ENCODE measurements around the gene RNF225.

Gene RNF225

DNA sequence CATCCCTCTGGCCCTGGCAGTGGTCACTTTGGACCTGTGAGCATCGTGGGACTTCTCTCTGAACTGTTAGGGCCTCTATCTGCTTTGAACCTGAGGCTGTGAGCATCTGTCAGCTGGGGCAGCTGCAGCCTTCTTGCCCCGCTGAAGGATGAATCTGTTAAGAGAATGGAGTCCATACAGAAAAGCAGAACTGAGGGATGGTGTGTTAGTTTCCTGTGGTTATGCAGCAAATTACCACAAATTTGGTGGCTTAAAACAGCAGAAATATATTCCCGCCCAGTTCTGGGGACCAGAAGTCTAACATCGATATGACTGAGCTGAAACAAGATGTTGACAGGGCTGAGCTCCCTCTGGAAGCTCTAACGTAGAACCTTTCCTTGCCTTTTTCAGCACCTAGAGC lies 31.3 kb upstream of the RNF225 start:
- in situ Hi-C loops (cut with HindIII; ENCODE audit: low sequenced_read_pairs): no loop called here
- DNase-seq (ENCODE audit: low read depth, low spot score): no peak
- TF ChIP-seq CTCF (IDR thresholded peaks at IDR 0.05; ENCODE audit: low read depth, low read length): no peak
- no peak overlapping the region for H3K4me3 ChIP-seq (ENCODE audit: low read depth, low read length)

DNA sequence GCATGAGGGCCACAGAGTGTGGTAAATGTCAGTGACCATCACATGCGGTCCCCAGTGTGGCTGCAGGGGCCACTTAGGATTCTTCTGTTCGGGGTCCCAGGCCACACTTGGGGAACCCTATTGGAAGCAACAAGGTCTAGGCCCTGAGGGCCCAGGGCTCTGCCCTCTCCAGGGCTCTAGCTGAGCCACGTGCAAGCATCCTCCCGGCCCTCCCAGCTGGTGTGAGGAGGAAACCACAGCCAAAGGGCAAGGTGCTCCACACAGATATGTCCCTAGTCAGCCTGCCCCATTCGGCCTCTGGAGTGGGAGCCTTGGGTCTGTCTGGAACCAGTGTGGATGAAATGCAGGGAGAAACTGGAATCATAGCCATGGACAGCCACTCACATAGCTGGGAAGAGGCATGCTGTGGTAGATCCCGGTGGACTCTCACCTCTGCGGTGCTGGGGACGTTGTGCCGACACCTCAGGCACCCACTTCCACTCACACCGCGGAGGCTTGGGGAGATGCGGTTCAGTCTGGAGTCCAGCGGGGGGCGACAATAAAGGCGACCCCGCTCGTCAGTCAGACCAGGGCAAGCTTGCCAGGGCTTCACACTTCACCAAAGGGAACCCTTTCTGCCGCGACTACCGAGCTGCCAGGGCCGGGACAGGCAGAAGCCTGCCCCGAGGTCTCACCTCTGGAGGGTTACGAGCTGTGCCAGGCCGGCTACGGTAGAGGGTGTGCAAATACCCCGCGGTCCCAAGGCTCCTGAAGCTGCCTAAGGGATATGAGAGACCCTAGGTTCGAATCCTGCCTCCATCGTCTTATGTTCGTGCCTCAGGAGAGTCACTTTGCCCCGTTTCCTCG lies 28.6 kb upstream of the RNF225 start:
- DNase-seq (ENCODE audit: low read depth, low spot score): no peak
- no peak overlapping the region for H3K4me3 ChIP-seq (ENCODE audit: low read depth, low read length)
- in situ Hi-C loops (cut with HindIII; ENCODE audit: low sequenced_read_pairs): no loop called here
- TF ChIP-seq CTCF (IDR thresholded peaks at IDR 0.05; ENCODE audit: low read depth, low read length): no peak

- no peak overlapping the region for H3K4me3 ChIP-seq (ENCODE audit: low read depth, low read length)
- DNase-seq (ENCODE audit: low read depth, low spot score): no peak
- in situ Hi-C loops (cut with HindIII; ENCODE audit: low sequenced_read_pairs): no loop called here
- no peak for TF ChIP-seq CTCF (IDR thresholded peaks at IDR 0.05; ENCODE audit: low read depth, low read length)
Observed at GRCh38 chr19:58367698-58368454, 27.6 kb upstream of the RNF225 start.

- DNase-seq (ENCODE audit: low read depth, low spot score): no peak
- no peak for TF ChIP-seq CTCF (IDR thresholded peaks at IDR 0.05; ENCODE audit: low read depth, low read length)
- in situ Hi-C loops (cut with HindIII; ENCODE audit: low sequenced_read_pairs): no loop called here
- no peak overlapping the region for H3K4me3 ChIP-seq (ENCODE audit: low read depth, low read length)
Observed at GRCh38 chr19:58368561-58369360, 26.7 kb upstream of the RNF225 start.

- H3K4me3 ChIP-seq (ENCODE audit: low read depth, low read length): no peak overlapping the region
- no peak for DNase-seq (ENCODE audit: low read depth, low spot score)
- no peak for TF ChIP-seq CTCF (IDR thresholded peaks at IDR 0.05; ENCODE audit: low read depth, low read length)
- in situ Hi-C loops (cut with HindIII; ENCODE audit: low sequenced_read_pairs): no loop called here
Observed at GRCh38 chr19:58372311-58373133, 22.9 kb upstream of the RNF225 start.
